ENCODE results near the gene AADAC. TPM values are rescaled to one million over a fixed set of nuclear protein-coding genes. Genes with fewer than 3 reads are reported as not detected.

Gene AADAC
- total and polyA plus RNA-seq, 8 donors, result 0.62 to 7.2 (median 0.92) TPM

DNA sequence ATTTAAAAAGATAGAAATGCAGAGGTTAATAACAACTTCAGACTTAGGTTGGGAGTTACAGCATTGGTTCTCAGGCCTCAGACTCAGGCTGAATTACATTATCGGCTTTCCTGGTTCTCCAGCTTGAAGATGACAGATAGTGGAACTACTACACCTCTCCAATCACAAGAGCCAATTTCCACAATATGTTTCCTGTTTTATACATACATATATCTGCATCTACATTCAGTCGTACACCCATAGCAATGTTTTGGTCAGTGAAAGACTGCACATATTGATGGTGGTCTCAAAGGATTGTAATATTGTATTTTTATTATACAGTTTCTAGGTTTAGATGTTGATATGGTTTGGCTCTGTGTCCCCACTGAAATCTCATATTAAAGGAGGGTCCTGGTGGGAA is 44.7 kb upstream of the AADAC start:
- no peaks in the 10 kb centered on the region for H3K36me3 ChIP-seq
- DNase-seq (no peak), ATAC-seq (no peak)
- TF ChIP-seq, protein P1, sequence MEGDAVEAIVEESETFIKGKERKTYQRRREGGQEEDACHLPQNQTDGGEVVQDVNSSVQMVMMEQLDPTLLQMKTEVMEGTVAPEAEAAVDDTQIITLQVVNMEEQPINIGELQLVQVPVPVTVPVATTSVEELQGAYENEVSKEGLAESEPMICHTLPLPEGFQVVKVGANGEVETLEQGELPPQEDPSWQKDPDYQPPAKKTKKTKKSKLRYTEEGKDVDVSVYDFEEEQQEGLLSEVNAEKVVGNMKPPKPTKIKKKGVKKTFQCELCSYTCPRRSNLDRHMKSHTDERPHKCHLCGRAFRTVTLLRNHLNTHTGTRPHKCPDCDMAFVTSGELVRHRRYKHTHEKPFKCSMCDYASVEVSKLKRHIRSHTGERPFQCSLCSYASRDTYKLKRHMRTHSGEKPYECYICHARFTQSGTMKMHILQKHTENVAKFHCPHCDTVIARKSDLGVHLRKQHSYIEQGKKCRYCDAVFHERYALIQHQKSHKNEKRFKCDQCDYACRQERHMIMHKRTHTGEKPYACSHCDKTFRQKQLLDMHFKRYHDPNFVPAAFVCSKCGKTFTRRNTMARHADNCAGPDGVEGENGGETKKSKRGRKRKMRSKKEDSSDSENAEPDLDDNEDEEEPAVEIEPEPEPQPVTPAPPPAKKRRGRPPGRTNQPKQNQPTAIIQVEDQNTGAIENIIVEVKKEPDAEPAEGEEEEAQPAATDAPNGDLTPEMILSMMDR (IDR thresholded peaks at IDR 0.05), result no peak
- no peak overlapping the region for H3K4me3 ChIP-seq
- no peaks in the 10 kb centered on the region for H3K27me3 ChIP-seq
- H3K27ac ChIP-seq, result peak overlapping the region in 1 of 2 donors; percentile 70
- peaks cover 14 to 15% of the 10 kb centered on the region in 2 donors for H3K4me1 ChIP-seq
- intact Hi-C loops (cut with DNase I), result no loop called here
- peaks cover 0 to 2% of the 10 kb centered on the region in 2 donors for H3K9me3 ChIP-seq

DNA sequence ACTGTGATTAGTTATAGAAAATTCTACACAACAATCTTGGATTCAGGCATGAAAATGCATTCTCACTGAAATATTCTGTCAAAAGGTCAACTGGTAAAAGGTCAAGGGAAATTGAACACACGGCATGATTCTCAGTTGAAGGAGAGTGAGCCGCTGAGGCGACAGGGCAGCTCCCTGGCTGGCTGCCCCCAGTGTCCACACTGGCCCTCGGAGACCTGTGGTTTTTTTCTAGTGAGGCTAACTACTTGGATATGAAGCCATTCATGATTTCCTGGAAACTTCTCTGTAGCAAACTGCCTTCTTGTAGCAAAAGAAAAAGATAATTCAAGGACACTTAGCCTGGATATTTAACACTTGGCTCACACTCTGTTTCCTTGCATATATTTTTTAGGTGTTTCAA is 43.0 kb upstream of the AADAC start:
- peak overlapping the region; percentile 68 to 70 for H3K27ac ChIP-seq
- no peak overlapping the region for H3K4me3 ChIP-seq
- no peaks in the 10 kb centered on the region for H3K9me3 ChIP-seq
- no peaks in the 10 kb centered on the region for H3K36me3 ChIP-seq
- DNase-seq, result peak; percentile 31 to 79 (median 64)
- peak; percentile 93 for ATAC-seq
- TF ChIP-seq, protein P1 (IDR thresholded peaks at IDR 0.05), result no peak
- H3K27me3 ChIP-seq, result no peaks in the 10 kb centered on the region
- intact Hi-C loops (cut with DNase I), result no loop called here
- peaks cover 14 to 15% of the 10 kb centered on the region in 2 donors for H3K4me1 ChIP-seq

DNA sequence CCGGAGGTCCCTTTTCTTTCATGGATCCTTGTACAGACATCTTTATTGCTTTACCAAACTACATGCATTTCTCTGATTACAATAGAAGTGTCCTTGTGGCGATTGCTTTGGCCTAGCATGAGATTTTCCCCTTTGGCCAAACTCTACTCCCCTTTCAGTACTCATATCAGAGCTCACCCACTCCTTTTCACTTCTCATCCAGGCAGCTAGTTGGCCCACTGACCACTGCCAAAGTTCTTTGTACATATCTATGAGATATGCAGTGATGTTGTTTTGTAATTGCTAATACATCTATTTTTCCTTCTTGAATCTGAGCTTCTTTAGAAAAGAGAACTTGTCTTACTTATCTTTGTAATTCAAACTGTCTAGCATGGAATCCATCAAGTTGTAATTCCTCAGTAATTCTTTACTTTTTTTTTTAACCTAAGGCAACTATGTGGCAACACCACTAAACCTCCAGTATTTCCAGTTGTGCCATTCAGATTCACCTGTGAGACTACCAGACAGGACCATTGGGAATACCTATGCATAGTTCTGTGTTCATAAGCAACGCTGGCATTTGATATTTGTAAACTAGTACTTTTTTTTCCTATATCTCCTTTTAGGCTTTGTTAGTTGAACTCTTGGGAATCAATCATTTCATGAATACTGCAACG is 41.0 kb upstream of the AADAC start:
- H3K27ac ChIP-seq, result no peak overlapping the region
- DNase-seq (no peak), ATAC-seq (no peak)
- no peaks in the 10 kb centered on the region for H3K27me3 ChIP-seq
- H3K4me3 ChIP-seq, result no peak overlapping the region
- H3K4me1 ChIP-seq, result peaks cover 14 to 15% of the 10 kb centered on the region in 2 donors
- intact Hi-C loops (cut with DNase I), result no loop called here
- H3K36me3 ChIP-seq, result no peaks in the 10 kb centered on the region
- H3K9me3 ChIP-seq, result no peaks in the 10 kb centered on the region
- TF ChIP-seq, protein P1 (IDR thresholded peaks at IDR 0.05), result no peak

DNA sequence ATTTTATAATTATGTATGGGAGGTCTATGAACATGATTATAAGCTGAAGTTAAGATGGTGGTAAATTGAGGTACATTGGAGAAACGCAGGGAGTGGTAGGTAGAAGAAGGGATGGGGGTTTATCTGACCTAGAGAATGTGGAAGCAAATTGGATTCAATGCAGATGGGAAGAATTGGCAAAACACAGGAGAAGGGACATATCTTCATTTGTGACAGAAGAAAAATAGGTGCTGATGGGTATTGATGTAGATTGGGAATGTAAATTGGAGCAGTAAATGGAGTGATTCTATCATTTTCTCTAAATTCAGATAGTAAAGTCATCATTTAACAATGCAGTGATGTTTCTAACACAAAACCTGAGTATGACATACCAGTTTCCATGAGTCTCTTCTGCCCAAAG is 39.7 kb upstream of the AADAC start:
- TF ChIP-seq, protein P1 (IDR thresholded peaks at IDR 0.05), result no peak
- Histone ChIP-seq H3K27ac (no peak overlapping the region), H3K36me3 (no peaks in the 10 kb centered on the region), H3K4me3 (no peak overlapping the region), H3K27me3 (no peaks in the 10 kb centered on the region), H3K9me3 (no peaks in the 10 kb centered on the region), H3K4me1 (peaks cover 14 to 15% of the 10 kb centered on the region in 2 donors)
- DNase-seq, result no peak
- intact Hi-C loops (cut with DNase I), result no loop called here
- ATAC-seq, result no peak

DNA sequence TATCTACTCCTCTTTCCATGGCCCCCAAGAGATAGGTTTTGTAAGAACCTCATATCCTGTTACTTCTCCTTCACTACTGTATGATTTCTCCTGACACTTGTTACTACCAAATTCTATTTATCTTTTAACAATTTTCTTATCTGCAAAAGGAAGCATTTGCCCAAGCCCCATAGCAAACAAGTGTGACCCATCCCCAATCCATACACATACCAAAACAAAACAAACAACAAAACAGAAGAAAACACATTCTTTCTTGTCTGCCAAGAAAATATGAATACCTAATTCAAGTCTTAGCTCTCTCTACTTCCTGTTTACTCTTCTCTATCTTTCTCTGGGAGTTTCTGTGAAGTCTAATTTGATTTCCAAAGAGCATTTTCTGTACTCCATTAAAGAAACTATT is 39.0 kb upstream of the AADAC start:
- TF ChIP-seq, protein P1 (IDR thresholded peaks at IDR 0.05), result no peak
- H3K4me3 ChIP-seq, result no peak overlapping the region
- H3K27me3 ChIP-seq, result no peaks in the 10 kb centered on the region
- no peaks in the 10 kb centered on the region for H3K36me3 ChIP-seq
- DNase-seq (no peak), ATAC-seq (no peak)
- intact Hi-C loops (cut with DNase I), result no loop called here
- H3K9me3 ChIP-seq, result no peaks in the 10 kb centered on the region
- peaks cover 13 to 14% of the 10 kb centered on the region in 2 donors for H3K4me1 ChIP-seq
- H3K27ac ChIP-seq, result peak overlapping the region in 1 of 2 donors; percentile 4
